ENCODE measurements around the gene NFATC2. TPM values are rescaled to one million over a fixed set of nuclear protein-coding genes. Genes with fewer than 3 reads are reported as not detected.

NFATC2 gene
- total and polyA plus RNA-seq, 2 of the 4 experiments (the other 2 are of a cell fraction) = 0.18 to 0.38 TPM

- Histone ChIP-seq H3K9me1 (ENCODE audit: insufficient read depth, low read length) (no peaks in the 10 kb centered on the region), H3K27ac (ENCODE audit: insufficient read depth, low read length) (0 out of 2 replicates have a peak overlapping the region, but pooled peaks have one; percentile 23), H3K23ac (ENCODE audit: low read depth, low read length) (no peak overlapping the region), H3K18ac (ENCODE audit: low read depth, low read length) (peak overlapping the region; percentile 70; the same call in 1 of the 2 replicates), H4K20me1 (ENCODE audit: insufficient read depth, low read length) (no peaks in the 10 kb centered on the region), H3K4me2 (ENCODE audit: low read depth, low read length) (no peak overlapping the region; the same call in 1 of the 2 replicates), H3K4ac (ENCODE audit: low read depth, low read length) (peak overlapping the region; percentile 78), H3K56ac (ENCODE audit: extremely low read depth, insufficient read depth, low read length) (no peak overlapping the region), H3K36me3 (ENCODE audit: control insufficient read depth, insufficient read depth, low read length) (no peaks in the 10 kb centered on the region), H4K91ac (ENCODE audit: insufficient read depth, low read depth, low read length) (peak overlapping the region; percentile 25; the same call in 1 of the 2 replicates), H2AK9ac (replicated peaks; ENCODE audit: low read depth, low read length, poor library complexity) (peak overlapping the region; percentile 53), H4K8ac (ENCODE audit: low read depth in 2 of 2, low read length in 2 of 2) (peak overlapping the region in 1 of 2 experiments; percentile 23; a peak in 1 of 4 replicates), H2BK5ac (ENCODE audit: low read depth, low read length, poor library complexity, severe bottlenecking) (no peak overlapping the region), H3K27me3 (ENCODE audit: control insufficient read depth, insufficient read depth, low read length) (no peaks in the 10 kb centered on the region), H2AFZ (replicated peaks; ENCODE audit: low read length, poor library complexity) (peak overlapping the region; percentile 79), H2BK20ac (ENCODE audit: low read depth, low read length) (peak overlapping the region; percentile 37; the same call in 1 of the 2 replicates), H3K79me1 (ENCODE audit: low read depth in 1 of 2, low read length in 2 of 2) (no peaks in the 10 kb centered on the region), H3K9me3 (ENCODE audit: control insufficient read depth, insufficient read depth, low read length) (no peaks in the 10 kb centered on the region), H2AK5ac (ENCODE audit: low read depth, low read length) (peak overlapping the region; percentile 39; the same call in 1 of the 2 replicates), H2BK15ac (ENCODE audit: low read depth, low read length) (peak overlapping the region; percentile 6; the same call in 1 of the 3 replicates), H2BK120ac (ENCODE audit: low read depth, low read length) (peak overlapping the region; percentile 7; the same call in 1 of the 2 replicates), H3K4me3 (ENCODE audit: insufficient read depth, low read depth, low read length) (no peak overlapping the region), H3K9ac (ENCODE audit: low read depth, low read length) (0 out of 2 replicates have a peak overlapping the region, but pooled peaks have one; percentile 29), H3K14ac (replicated peaks; ENCODE audit: low read depth, low read length) (peak overlapping the region; percentile 70; the same call in 1 of the 2 replicates), H4K5ac (ENCODE audit: low read depth, low read length) (peak overlapping the region; percentile 71), H3K4me1 (ENCODE audit: control insufficient read depth, insufficient read depth, low read length) (peaks cover 9% of the 10 kb centered on the region)
- intact Hi-C loops (cut with micrococcal nuclease) = loop anchor here (1.0 kb wide), 1 partner anchor 67 kb away; no protein-coding TSS in a partner anchor
- dilution Hi-C loops (cut with HindIII; ENCODE audit: low sequenced_read_pairs, unreplicated experiment) = no loop called here
- ChIA-PET CTCF (interaction anchor here (1.2 to 1.3 kb wide), 2 partner anchors 19 to 132 kb away, joined by 3 to 6 read pairs; no protein-coding TSS in a partner anchor), POLR2A (ENCODE audit: unreplicated experiment) (interaction anchor here (0.6 kb wide), 1 partner anchor 132 kb away, joined by 9 read pairs; no protein-coding TSS in a partner anchor)
- in situ Hi-C loops (cut with MboI; ENCODE audit: low sequenced_read_pairs) = no loop called here
- BruUV-seq (replicated peaks) = no TSS peak
- WGBS, 2 experiments (ENCODE audit: extremely low coverage in 2 of 2, insufficient read length in 1 of 2) = 83% methylated on average over 1 of the region's 12 CpGs; no CpG with 5 or more reads in 1 of the 2 experiments
- peak; percentile 94 for ATAC-seq (ENCODE audit: low read depth)
- DNase-seq = peak; percentile 80
- TF ChIP-seq MXI1 (IDR thresholded peaks at IDR 0.05; ENCODE audit: borderline replicate concordance, low read depth, low read length) = no peak
- no peak for TF ChIP-seq POLR2A (IDR thresholded peaks at IDR 0.05; ENCODE audit: low read depth, low read length)
- TF ChIP-seq CEBPB (IDR thresholded peaks at IDR 0.05; ENCODE audit: low read depth, low read length) = 0 out of 2 replicates have a peak, but pooled peaks have one; percentile 6
- no peak for TF ChIP-seq MAZ (IDR thresholded peaks at IDR 0.05; ENCODE audit: borderline replicate concordance, low read depth, low read length)
- no peak for TF ChIP-seq NFE2L2 (IDR thresholded peaks at IDR 0.05; ENCODE audit: low read depth, low read length)
- TF ChIP-seq SMC3 (IDR thresholded peaks at IDR 0.05; ENCODE audit: low read depth, low read length) = 0 out of 2 replicates have a peak, but pooled peaks have one; percentile 1
- TF ChIP-seq USF2 (IDR thresholded peaks at IDR 0.05; ENCODE audit: low read depth, low read length) = no peak
- TF ChIP-seq RFX5 (IDR thresholded peaks at IDR 0.05; ENCODE audit: low read depth, low read length) = no peak
- TF ChIP-seq CTCF (conservative IDR thresholded peaks at IDR 0.05; ENCODE audit: low read depth, low read length) = no peak
- TF ChIP-seq RAD21 (IDR thresholded peaks at IDR 0.05; ENCODE audit: low read length) = no peak
- no peak for TF ChIP-seq MAFK (IDR thresholded peaks at IDR 0.05; ENCODE audit: low read depth, low read length)
- TF ChIP-seq CHD1 (IDR thresholded peaks at IDR 0.05; ENCODE audit: low read depth, low read length) = no peak
- no peak for TF ChIP-seq BHLHE40 (IDR thresholded peaks at IDR 0.05; ENCODE audit: low read depth, low read length)
- no peak for TF ChIP-seq FOS (IDR thresholded peaks at IDR 0.05; ENCODE audit: low read depth, low read length)
Measured at GRCh38 chr20:51462566-51463276, 79.8 kb downstream of the NFATC2 start.

Measured in IMR-90 (cell line).